ENCODE data around the gene CDK15.

Gene CDK15

DNA sequence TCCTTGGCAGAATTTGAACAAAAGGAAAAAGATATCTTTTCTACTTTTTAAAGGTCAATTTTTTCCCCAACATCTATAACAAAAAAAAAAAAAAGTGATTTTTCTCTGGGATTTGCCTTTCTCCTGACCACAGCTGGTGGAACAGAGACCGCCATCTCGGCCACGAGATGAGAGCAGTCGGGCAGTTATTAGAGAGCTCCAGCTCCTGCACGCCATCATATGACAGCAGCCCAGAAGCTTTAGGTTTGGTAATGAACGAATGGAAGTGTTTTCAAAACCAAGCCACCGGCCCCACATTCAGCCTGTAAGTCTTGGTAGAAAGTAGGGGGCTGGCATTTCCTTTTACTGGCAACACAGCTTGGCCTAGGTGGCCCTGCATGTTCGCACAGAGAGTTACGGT lies 132.4 kb downstream of the CDK15 start:
- Histone ChIP-seq H3K4me3 (ENCODE audit: insufficient read depth, low read length, poor library complexity, severe bottlenecking) (no peak overlapping the region), H3K27me3 (ENCODE audit: low read length) (no peaks in the 10 kb centered on the region), H3K9ac (ENCODE audit: low read length) (no peak overlapping the region), H3F3A (ENCODE audit: insufficient read depth) (no peaks in the 10 kb centered on the region), H3K9me3 (ENCODE audit: insufficient read depth, low read length) (no peaks in the 10 kb centered on the region), H2AFZ (ENCODE audit: low read depth, low read length, severe bottlenecking) (no peak overlapping the region), H3K79me2 (ENCODE audit: insufficient read depth, low read length) (no peaks in the 10 kb centered on the region), H3K27ac (ENCODE audit: low read depth, low read length) (no peak overlapping the region), H3K36me3 (ENCODE audit: low read length) (no peaks in the 10 kb centered on the region), H3K4me2 (ENCODE audit: low read depth, low read length, poor library complexity, severe bottlenecking) (no peak overlapping the region), H4K20me1 (ENCODE audit: low read depth, low read length) (no peaks in the 10 kb centered on the region), H3K9me2 (replicated peaks; ENCODE audit: insufficient read depth, low read length) (no peaks in the 10 kb centered on the region)
- TF ChIP-seq EZH2phosphoT487 (conservative IDR thresholded peaks at IDR 0.05; ENCODE audit: low read length) = no peak
- TF ChIP-seq, protein P1, sequence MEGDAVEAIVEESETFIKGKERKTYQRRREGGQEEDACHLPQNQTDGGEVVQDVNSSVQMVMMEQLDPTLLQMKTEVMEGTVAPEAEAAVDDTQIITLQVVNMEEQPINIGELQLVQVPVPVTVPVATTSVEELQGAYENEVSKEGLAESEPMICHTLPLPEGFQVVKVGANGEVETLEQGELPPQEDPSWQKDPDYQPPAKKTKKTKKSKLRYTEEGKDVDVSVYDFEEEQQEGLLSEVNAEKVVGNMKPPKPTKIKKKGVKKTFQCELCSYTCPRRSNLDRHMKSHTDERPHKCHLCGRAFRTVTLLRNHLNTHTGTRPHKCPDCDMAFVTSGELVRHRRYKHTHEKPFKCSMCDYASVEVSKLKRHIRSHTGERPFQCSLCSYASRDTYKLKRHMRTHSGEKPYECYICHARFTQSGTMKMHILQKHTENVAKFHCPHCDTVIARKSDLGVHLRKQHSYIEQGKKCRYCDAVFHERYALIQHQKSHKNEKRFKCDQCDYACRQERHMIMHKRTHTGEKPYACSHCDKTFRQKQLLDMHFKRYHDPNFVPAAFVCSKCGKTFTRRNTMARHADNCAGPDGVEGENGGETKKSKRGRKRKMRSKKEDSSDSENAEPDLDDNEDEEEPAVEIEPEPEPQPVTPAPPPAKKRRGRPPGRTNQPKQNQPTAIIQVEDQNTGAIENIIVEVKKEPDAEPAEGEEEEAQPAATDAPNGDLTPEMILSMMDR (IDR thresholded peaks at IDR 0.05; ENCODE audit: insufficient read depth, low read length, poor library complexity, severe bottlenecking) = no peak

DNA sequence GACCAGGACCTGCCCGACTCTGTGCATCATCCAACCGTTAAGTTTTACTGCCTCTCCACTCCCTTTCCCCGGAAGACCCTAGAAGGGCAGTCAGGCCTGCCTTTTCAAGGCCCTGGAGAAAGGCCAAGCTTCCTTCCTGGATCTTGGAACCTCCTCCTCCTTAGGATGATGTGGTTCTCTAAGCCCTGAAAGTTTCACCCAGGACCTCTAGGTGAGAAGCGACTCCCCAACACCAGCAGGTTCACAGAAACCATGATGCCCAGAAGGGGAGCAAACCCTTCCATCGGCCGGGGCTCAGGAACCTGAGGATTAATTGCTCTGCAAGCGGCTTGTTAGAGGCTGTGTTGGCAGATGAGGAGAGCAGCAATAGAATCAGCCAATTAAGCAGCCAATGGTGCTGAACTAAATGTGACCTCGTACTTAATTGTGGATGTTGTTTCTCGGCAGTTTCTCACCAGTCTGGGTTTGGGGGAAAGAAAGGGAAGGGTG lies 133.2 kb downstream of the CDK15 start:
- H3K9me3 ChIP-seq (ENCODE audit: insufficient read depth, low read length) = no peaks in the 10 kb centered on the region
- H3F3A ChIP-seq (ENCODE audit: insufficient read depth) = no peaks in the 10 kb centered on the region
- H3K79me2 ChIP-seq (ENCODE audit: insufficient read depth, low read length) = no peaks in the 10 kb centered on the region
- H3K4me2 ChIP-seq (ENCODE audit: low read depth, low read length, poor library complexity, severe bottlenecking) = no peak overlapping the region
- no peak overlapping the region for H3K27ac ChIP-seq (ENCODE audit: low read depth, low read length)
- no peaks in the 10 kb centered on the region for H3K36me3 ChIP-seq (ENCODE audit: low read length)
- H3K4me3 ChIP-seq (ENCODE audit: insufficient read depth, low read length, poor library complexity, severe bottlenecking) = no peak overlapping the region
- no peak overlapping the region for H3K9ac ChIP-seq (ENCODE audit: low read length)
- TF ChIP-seq EZH2phosphoT487 (conservative IDR thresholded peaks at IDR 0.05; ENCODE audit: low read length) = no peak
- TF ChIP-seq, protein P1 (IDR thresholded peaks at IDR 0.05; ENCODE audit: insufficient read depth, low read length, poor library complexity, severe bottlenecking) = no peak
- no peaks in the 10 kb centered on the region for H3K27me3 ChIP-seq (ENCODE audit: low read length)
- no peaks in the 10 kb centered on the region for H3K9me2 ChIP-seq (replicated peaks; ENCODE audit: insufficient read depth, low read length)
- H2AFZ ChIP-seq (ENCODE audit: low read depth, low read length, severe bottlenecking) = no peak overlapping the region
- H4K20me1 ChIP-seq (ENCODE audit: low read depth, low read length) = no peaks in the 10 kb centered on the region

DNA sequence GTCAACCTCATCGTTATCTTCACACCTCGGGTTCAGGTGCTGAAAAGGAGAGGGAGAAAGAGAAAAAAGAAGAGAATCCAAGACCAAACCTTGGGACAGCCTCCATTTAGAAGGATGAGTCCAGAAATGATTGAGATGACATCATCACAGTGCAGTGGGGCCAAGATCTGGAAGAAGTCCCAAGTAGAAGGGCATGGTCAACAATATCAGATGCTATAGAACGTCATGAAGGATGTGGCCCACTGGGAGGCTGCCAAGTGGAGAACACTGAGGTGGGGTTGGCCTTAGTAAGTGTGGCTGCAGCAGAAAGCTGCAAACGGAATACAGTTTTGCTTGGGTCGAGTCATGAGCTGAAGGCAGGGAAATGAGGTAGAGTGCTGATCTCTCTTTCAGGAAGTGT lies 136.2 kb downstream of the CDK15 start:
- Histone ChIP-seq H3K36me3 (ENCODE audit: low read length) (no peaks in the 10 kb centered on the region), H3K4me2 (ENCODE audit: low read depth, low read length, poor library complexity, severe bottlenecking) (no peak overlapping the region), H3K27me3 (ENCODE audit: low read length) (no peaks in the 10 kb centered on the region), H2AFZ (ENCODE audit: low read depth, low read length, severe bottlenecking) (no peak overlapping the region), H4K20me1 (ENCODE audit: low read depth, low read length) (no peaks in the 10 kb centered on the region), H3F3A (ENCODE audit: insufficient read depth) (no peaks in the 10 kb centered on the region), H3K79me2 (ENCODE audit: insufficient read depth, low read length) (no peaks in the 10 kb centered on the region), H3K27ac (ENCODE audit: low read depth, low read length) (no peak overlapping the region), H3K9me3 (ENCODE audit: insufficient read depth, low read length) (no peaks in the 10 kb centered on the region), H3K4me3 (ENCODE audit: insufficient read depth, low read length, poor library complexity, severe bottlenecking) (no peak overlapping the region), H3K9ac (ENCODE audit: low read length) (no peak overlapping the region), H3K9me2 (replicated peaks; ENCODE audit: insufficient read depth, low read length) (no peaks in the 10 kb centered on the region)
- TF ChIP-seq, protein P1 (IDR thresholded peaks at IDR 0.05; ENCODE audit: insufficient read depth, low read length, poor library complexity, severe bottlenecking) = no peak
- no peak for TF ChIP-seq EZH2phosphoT487 (conservative IDR thresholded peaks at IDR 0.05; ENCODE audit: low read length)

Measured in SU-DHL-6 (cell line).